GM23248 (cell line): Measurements from ENCODE around the gene TIMM13. TPM values are rescaled to one million over a fixed set of nuclear protein-coding genes. Genes with fewer than 3 reads are reported as not detected.

Experiments
- DNase-seq: peaks from one replicate; pipeline ENCODE4 v3.0.0-alpha.2; 2015
- H2AFZ ChIP-seq: fragments of 200-600 bp; sonication (generic); 2 replicates; pipeline ENCODE4 v1.6.1; 2016; ENCODE audit warnings: antibody characterized with exemption
- H3F3A ChIP-seq: fragments of 200-600 bp; sonication (generic); 2 replicates; pipeline ENCODE4 v1.6.1; 2016; ENCODE audit warnings: mild to moderate bottlenecking, antibody characterized with exemption, mixed run types; ENCODE audit not compliant: insufficient read depth
- H3K27ac ChIP-seq: fragments of 200-600 bp; sonication (generic); 2 replicates; pipeline ENCODE4 v1.5.1; 2016; ENCODE audit warnings: mild to moderate bottlenecking
- H3K27me3 ChIP-seq: fragments of 200-600 bp; sonication (generic); replicated peaks from 2 replicates; pipeline ENCODE4 v1.6.1; 2016; ENCODE audit warnings: mild to moderate bottlenecking; ENCODE audit not compliant: insufficient read depth
- H3K36me3 ChIP-seq: fragments of 200-600 bp; sonication (generic); 2 replicates; pipeline ENCODE4 v1.6.1; 2016; ENCODE audit warnings: low read depth, mild to moderate bottlenecking
- H3K4me1 ChIP-seq: fragments of 200-600 bp; sonication (generic); 2 replicates; pipeline ENCODE4 v1.6.1; 2016; ENCODE audit warnings: mild to moderate bottlenecking; ENCODE audit not compliant: insufficient read depth
- H3K4me2 ChIP-seq: fragments of 200-600 bp; sonication (generic); one replicate; pipeline ENCODE4 v1.6.1; 2016; ENCODE audit warnings: mild to moderate bottlenecking; ENCODE audit not compliant: unreplicated experiment
- H3K4me3 ChIP-seq: fragments of 200-600 bp; sonication (generic); 2 replicates; pipeline ENCODE4 v1.5.1; 2016; ENCODE audit warnings: mild to moderate bottlenecking
- H3K79me2 ChIP-seq: fragments of 200-600 bp; sonication (generic); 2 replicates; pipeline ENCODE4 v1.6.1; 2016; ENCODE audit warnings: mild to moderate bottlenecking; ENCODE audit not compliant: insufficient read depth
- H3K9ac ChIP-seq: fragments of 200-600 bp; sonication (generic); 2 replicates; pipeline ENCODE4 v1.6.1; 2016; ENCODE audit warnings: mild to moderate bottlenecking
- H3K9me2 ChIP-seq: fragments of 200-600 bp; sonication (generic); 2 replicates; pipeline ENCODE4 v1.6.1; 2016; ENCODE audit warnings: mixed run types, mild to moderate bottlenecking, moderate library complexity; ENCODE audit not compliant: insufficient read depth
- H3K9me3 ChIP-seq: fragments of 200-600 bp; sonication (generic); one replicate; pipeline ENCODE4 v1.6.1; 2017; ENCODE audit warnings: low read depth
- H4K20me1 ChIP-seq: fragments of 200-600 bp; sonication (generic); 2 replicates; pipeline ENCODE4 v1.6.0; 2016; ENCODE audit not compliant: insufficient read depth
- EZH2 ChIP-seq: fragments of 200-600 bp; sonication (generic); IDR thresholded peaks from 2 replicates; pipeline ENCODE4 v1.6.1; 2018; ENCODE audit warnings: antibody characterized with exemption, mild to moderate bottlenecking; ENCODE audit not compliant: insufficient read depth, poor library complexity, severe bottlenecking
- EZH2phosphoT487 ChIP-seq: fragments of 200-600 bp; sonication (generic); IDR thresholded peaks from 2 replicates; pipeline ENCODE4 v1.6.1; 2018; ENCODE audit warnings: antibody characterized with exemption, moderate library complexity, mild to moderate bottlenecking, low read depth; ENCODE audit not compliant: insufficient read depth
- WGBS, 2 experiments: methylation state at CpG; one replicate each; pipeline ENCODE4 v1.1.6; 2015 to 2017; ENCODE audit warnings: low lambda C conversion rate in 2 of 2, low coverage in 1 of 2; ENCODE audit errors: missing lambda C conversion rate in 2 of 2; 5-methylcytosine and 5-hydroxymethylcytosine counted together
- in situ Hi-C: fragments of 300-500 bp; cut with MboI; formaldehyde crosslinking; loops from 2 replicates; pipeline ENCODE4 v1.15.0; 2020
- polyA plus RNA-seq: library from polyadenylated mRNA; unstranded; fragments of >200 nt; fragmentation: Nextera tagmentation; extraction: Ambion mirVana; gene quantifications from 2 replicates; pipeline ENCODE4 v1.2.1, GENCODE V29; 2016
- total RNA-seq: library from RNA; depleted of rRNA; stranded (reverse); fragments of >200 nt; shearing (Covaris generic); gene quantifications from 2 replicates; pipeline ENCODE4 v1.2.3, GENCODE V29; 2014

TIMM13 gene
- total and polyA plus RNA-seq, 2 experiments from 2014 or later = 57.6 to 143 TPM

DNA sequence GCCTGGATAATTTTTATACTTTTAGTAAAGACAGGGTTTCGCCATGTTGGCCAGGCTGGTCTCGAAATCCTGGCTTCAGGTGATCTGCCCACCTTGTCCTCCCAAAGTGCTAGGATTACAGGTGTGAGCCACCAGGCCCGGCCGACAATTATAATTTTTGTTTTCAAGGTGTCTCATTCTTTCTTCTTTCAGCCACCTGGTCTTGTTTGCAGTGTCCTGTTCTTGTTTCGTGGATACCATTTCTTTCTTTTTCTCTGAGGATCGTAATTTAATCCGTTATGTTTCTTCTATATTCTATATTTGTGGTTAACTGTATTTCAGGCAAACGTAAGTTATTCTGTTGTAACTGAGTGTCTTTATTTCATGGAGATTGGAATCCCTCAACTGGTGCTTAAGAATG is 15.7 kb downstream of the TIMM13 start:
- H3K9ac ChIP-seq = no peak overlapping the region
- no peaks in the 10 kb centered on the region for H3F3A ChIP-seq
- in situ Hi-C loops = no loop called here
- H4K20me1 ChIP-seq = no peaks in the 10 kb centered on the region
- H3K36me3 ChIP-seq = no peaks in the 10 kb centered on the region
- H3K4me3 ChIP-seq = no peak overlapping the region
- TF ChIP-seq EZH2 (no peak), EZH2phosphoT487 (no peak)
- H3K4me1 ChIP-seq = no peaks in the 10 kb centered on the region
- no peak for DNase-seq
- no peak overlapping the region for H3K27ac ChIP-seq
- no peaks in the 10 kb centered on the region for H3K9me2 ChIP-seq
- H3K9me3 ChIP-seq = no peaks in the 10 kb centered on the region
- WGBS, 2 experiments = 82 to 90% methylated on average over 8 of the region's 8 CpGs
- no peak overlapping the region for H2AFZ ChIP-seq
- H3K4me2 ChIP-seq = no peak overlapping the region
- no peaks in the 10 kb centered on the region for H3K79me2 ChIP-seq
- H3K27me3 ChIP-seq = no peaks in the 10 kb centered on the region

GRCh38 chr19:2410023-2410422 is 17.4 kb downstream of the TIMM13 start:
- 84 to 93% methylated on average over 7 of the region's 7 CpGs for WGBS, 2 experiments
- Histone ChIP-seq H3K9me2 (no peaks in the 10 kb centered on the region), H3K27me3 (no peaks in the 10 kb centered on the region), H3K9me3 (no peaks in the 10 kb centered on the region), H3K4me1 (no peaks in the 10 kb centered on the region), H2AFZ (no peak overlapping the region), H3K27ac (no peak overlapping the region), H4K20me1 (no peaks in the 10 kb centered on the region), H3K79me2 (no peaks in the 10 kb centered on the region), H3F3A (no peaks in the 10 kb centered on the region), H3K36me3 (no peaks in the 10 kb centered on the region), H3K4me2 (no peak overlapping the region), H3K9ac (no peak overlapping the region), H3K4me3 (no peak overlapping the region)
- in situ Hi-C loops = no loop called here
- TF ChIP-seq EZH2 (no peak), EZH2phosphoT487 (no peak)
- DNase-seq = no peak

GRCh38 chr19:2409352-2409912 is 18.0 kb downstream of the TIMM13 start:
- Histone ChIP-seq H2AFZ (no peak overlapping the region), H3K79me2 (no peaks in the 10 kb centered on the region), H3K36me3 (no peaks in the 10 kb centered on the region), H4K20me1 (no peaks in the 10 kb centered on the region), H3K4me1 (no peaks in the 10 kb centered on the region), H3K27me3 (no peaks in the 10 kb centered on the region), H3F3A (no peaks in the 10 kb centered on the region), H3K9me3 (no peaks in the 10 kb centered on the region), H3K4me2 (no peak overlapping the region), H3K27ac (no peak overlapping the region), H3K4me3 (no peak overlapping the region), H3K9me2 (no peaks in the 10 kb centered on the region), H3K9ac (no peak overlapping the region)
- in situ Hi-C loops = no loop called here
- 84 to 93% methylated on average over 7 of the region's 7 CpGs for WGBS, 2 experiments
- TF ChIP-seq EZH2 = no peak
- no peak for TF ChIP-seq EZH2phosphoT487
- no peak for DNase-seq

- WGBS, 2 experiments = 64 to 70% methylated on average over 23 to 25 of the region's 25 CpGs
- Histone ChIP-seq H3K4me1 (no peaks in the 10 kb centered on the region), H3K27ac (no peak overlapping the region), H2AFZ (no peak overlapping the region), H3F3A (no peaks in the 10 kb centered on the region), H3K36me3 (no peaks in the 10 kb centered on the region), H3K4me2 (no peak overlapping the region), H3K9me3 (no peaks in the 10 kb centered on the region), H3K9ac (no peak overlapping the region), H4K20me1 (no peaks in the 10 kb centered on the region), H3K79me2 (no peaks in the 10 kb centered on the region), H3K9me2 (no peaks in the 10 kb centered on the region), H3K4me3 (no peak overlapping the region), H3K27me3 (no peaks in the 10 kb centered on the region)
- TF ChIP-seq EZH2 (no peak), EZH2phosphoT487 (no peak)
- in situ Hi-C loops = no loop called here
- no peak for DNase-seq
Measured at GRCh38 chr19:2408247-2408646, 19.1 kb downstream of the TIMM13 start.

DNA sequence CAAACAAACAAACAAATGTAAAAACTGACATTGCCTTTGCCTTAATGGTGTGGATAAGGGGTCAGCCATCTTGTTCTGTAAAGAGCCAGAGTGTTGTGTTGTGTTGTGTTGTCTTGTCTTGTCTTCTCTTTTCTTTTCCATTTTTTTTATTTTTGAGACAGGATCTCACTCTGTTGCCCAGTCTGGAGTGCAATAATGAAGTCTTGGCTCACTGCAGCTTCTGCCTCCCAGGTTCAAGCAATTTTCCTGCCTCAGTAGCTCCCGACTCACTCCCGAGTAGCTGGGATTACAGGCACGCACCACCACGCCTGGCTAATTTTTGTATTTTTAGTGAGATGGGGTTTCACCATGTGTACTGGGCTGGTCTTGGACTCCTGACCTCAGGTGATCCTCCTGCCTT is 27.8 kb downstream of the TIMM13 start:
- Histone ChIP-seq H3K4me3 (no peak overlapping the region), H2AFZ (no peak overlapping the region), H3F3A (no peaks in the 10 kb centered on the region), H4K20me1 (no peaks in the 10 kb centered on the region), H3K9me3 (no peaks in the 10 kb centered on the region), H3K36me3 (no peaks in the 10 kb centered on the region), H3K79me2 (no peaks in the 10 kb centered on the region), H3K27ac (no peak overlapping the region), H3K4me1 (no peaks in the 10 kb centered on the region), H3K9me2 (no peaks in the 10 kb centered on the region), H3K27me3 (no peaks in the 10 kb centered on the region), H3K9ac (no peak overlapping the region), H3K4me2 (no peak overlapping the region)
- 93 to 98% methylated on average over 4 of the region's 4 CpGs for WGBS, 2 experiments
- no peak for DNase-seq
- no peak for TF ChIP-seq EZH2
- in situ Hi-C loops = loop anchor here (10.0 kb wide), 1 partner anchor 245 kb away; the partner anchor contains the start of gene AP3D1
